ENCODE measurements around the gene GPR25. TPM values are rescaled to one million over a fixed set of nuclear protein-coding genes. Genes with fewer than 3 reads are reported as not detected.

Gene GPR25
- total and polyA plus RNA-seq, 10 of the 15 experiments (the other 5 are each of a cell fraction or from before 2014, with no cell fraction given): not detected

DNA sequence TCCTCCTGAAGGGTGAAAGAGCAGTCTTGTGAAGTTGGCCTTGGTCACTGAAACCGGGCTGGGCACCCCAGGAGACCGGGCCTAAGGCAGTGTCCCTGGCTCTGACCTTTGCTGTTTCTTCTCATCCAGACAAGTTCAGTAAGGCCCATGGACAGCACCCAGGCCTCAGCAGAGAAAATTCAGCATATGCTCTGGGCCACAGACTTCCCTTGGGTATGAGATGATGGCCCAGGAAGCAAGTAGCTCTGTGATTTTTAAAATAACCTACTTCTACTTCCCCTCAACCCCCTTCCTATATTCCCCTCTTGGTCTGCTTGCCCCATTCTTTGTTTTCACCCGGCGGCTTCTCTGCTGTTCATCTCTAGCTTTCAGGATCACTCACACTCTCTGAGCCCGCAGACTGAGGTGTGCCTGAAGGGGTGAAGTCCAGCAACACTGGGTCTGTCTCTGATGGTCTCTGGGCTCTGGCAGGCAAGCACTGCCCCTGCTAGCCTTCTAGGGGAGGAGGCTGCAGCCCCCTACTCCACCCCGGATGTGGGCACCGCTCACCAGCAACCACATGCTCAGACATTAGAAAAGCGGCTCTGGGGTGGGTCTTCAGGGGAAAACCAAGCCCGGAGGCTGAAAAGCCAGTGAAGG, 2.9 kb upstream of the GPR25 start (continued):
- TF ChIP-seq HDAC6 (IDR thresholded peaks at IDR 0.05; ENCODE audit: unreplicated experiment) (no peak), SMARCA5 (IDR thresholded peaks at IDR 0.05) (peak; percentile 93), IKZF2 (IDR thresholded peaks at IDR 0.05) (peak; percentile 74 to 80), RAD21 (IDR thresholded peaks at IDR 0.05; ENCODE audit: insufficient read depth, low read depth, low read length) (0 out of 2 replicates have a peak, but pooled peaks have one; percentile 1), SMAD5 (IDR thresholded peaks at IDR 0.05; ENCODE audit: low read depth) (no peak), POLR2AphosphoS2 (IDR thresholded peaks at IDR 0.05; ENCODE audit: low read depth, low read length) (no peak), CHD1 (IDR thresholded peaks at IDR 0.05; ENCODE audit: low read depth, low read length) (no peak), YBX1 (IDR thresholded peaks at IDR 0.05) (no peak), YY1 (IDR thresholded peaks at IDR 0.05; ENCODE audit: low read depth, low read length) (no peak), EGR1 (IDR thresholded peaks at IDR 0.05; ENCODE audit: borderline replicate concordance in 1 of 2, low read depth in 2 of 2, low read length in 2 of 2) (no peak; a peak in 1 of 3 replicates), SMC3 (IDR thresholded peaks at IDR 0.05; ENCODE audit: borderline replicate concordance, low read length) (peak; percentile 11; the same call in 1 of the 2 replicates), SRF (IDR thresholded peaks at IDR 0.05; ENCODE audit: low read depth in 2 of 2, low read length in 2 of 2) (peak in 1 of 2 experiments; percentile 65; a peak in 2 of 4 replicates), NFXL1 (IDR thresholded peaks at IDR 0.05; ENCODE audit: borderline replicate concordance) (no peak), ZBED1 (IDR thresholded peaks at IDR 0.05; ENCODE audit: borderline replicate concordance) (0 out of 2 replicates have a peak, but pooled peaks have one; percentile 37), SPI1 (IDR thresholded peaks at IDR 0.05; ENCODE audit: borderline replicate concordance, insufficient read depth, low read depth, low read length) (no peak; the same call in none of the 2 replicates), MXI1 (IDR thresholded peaks at IDR 0.05; ENCODE audit: low read depth, low read length) (no peak), TCF3 (IDR thresholded peaks at IDR 0.05; ENCODE audit: borderline replicate concordance, insufficient read depth, low read depth, low read length) (no peak), CREM (IDR thresholded peaks at IDR 0.05; ENCODE audit: low read depth) (peak; percentile 79), TARDBP (IDR thresholded peaks at IDR 0.05; ENCODE audit: borderline replicate concordance) (no peak)
- TF ChIP-seq, protein P1, sequence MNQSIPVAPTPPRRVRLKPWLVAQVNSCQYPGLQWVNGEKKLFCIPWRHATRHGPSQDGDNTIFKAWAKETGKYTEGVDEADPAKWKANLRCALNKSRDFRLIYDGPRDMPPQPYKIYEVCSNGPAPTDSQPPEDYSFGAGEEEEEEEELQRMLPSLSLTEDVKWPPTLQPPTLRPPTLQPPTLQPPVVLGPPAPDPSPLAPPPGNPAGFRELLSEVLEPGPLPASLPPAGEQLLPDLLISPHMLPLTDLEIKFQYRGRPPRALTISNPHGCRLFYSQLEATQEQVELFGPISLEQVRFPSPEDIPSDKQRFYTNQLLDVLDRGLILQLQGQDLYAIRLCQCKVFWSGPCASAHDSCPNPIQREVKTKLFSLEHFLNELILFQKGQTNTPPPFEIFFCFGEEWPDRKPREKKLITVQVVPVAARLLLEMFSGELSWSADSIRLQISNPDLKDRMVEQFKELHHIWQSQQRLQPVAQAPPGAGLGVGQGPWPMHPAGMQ (IDR thresholded peaks at IDR 0.05; ENCODE audit: borderline replicate concordance): no peak
- TF ChIP-seq, protein P2, sequence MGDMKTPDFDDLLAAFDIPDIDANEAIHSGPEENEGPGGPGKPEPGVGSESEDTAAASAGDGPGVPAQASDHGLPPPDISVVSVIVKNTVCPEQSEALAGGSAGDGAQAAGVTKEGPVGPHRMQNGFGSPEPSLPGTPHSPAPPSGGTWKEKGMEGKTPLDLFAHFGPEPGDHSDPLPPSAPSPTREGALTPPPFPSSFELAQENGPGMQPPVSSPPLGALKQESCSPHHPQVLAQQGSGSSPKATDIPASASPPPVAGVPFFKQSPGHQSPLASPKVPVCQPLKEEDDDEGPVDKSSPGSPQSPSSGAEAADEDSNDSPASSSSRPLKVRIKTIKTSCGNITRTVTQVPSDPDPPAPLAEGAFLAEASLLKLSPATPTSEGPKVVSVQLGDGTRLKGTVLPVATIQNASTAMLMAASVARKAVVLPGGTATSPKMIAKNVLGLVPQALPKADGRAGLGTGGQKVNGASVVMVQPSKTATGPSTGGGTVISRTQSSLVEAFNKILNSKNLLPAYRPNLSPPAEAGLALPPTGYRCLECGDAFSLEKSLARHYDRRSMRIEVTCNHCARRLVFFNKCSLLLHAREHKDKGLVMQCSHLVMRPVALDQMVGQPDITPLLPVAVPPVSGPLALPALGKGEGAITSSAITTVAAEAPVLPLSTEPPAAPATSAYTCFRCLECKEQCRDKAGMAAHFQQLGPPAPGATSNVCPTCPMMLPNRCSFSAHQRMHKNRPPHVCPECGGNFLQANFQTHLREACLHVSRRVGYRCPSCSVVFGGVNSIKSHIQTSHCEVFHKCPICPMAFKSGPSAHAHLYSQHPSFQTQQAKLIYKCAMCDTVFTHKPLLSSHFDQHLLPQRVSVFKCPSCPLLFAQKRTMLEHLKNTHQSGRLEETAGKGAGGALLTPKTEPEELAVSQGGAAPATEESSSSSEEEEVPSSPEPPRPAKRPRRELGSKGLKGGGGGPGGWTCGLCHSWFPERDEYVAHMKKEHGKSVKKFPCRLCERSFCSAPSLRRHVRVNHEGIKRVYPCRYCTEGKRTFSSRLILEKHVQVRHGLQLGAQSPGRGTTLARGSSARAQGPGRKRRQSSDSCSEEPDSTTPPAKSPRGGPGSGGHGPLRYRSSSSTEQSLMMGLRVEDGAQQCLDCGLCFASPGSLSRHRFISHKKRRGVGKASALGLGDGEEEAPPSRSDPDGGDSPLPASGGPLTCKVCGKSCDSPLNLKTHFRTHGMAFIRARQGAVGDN (IDR thresholded peaks at IDR 0.05): peak; percentile 90
- TF ChIP-seq, protein P3, sequence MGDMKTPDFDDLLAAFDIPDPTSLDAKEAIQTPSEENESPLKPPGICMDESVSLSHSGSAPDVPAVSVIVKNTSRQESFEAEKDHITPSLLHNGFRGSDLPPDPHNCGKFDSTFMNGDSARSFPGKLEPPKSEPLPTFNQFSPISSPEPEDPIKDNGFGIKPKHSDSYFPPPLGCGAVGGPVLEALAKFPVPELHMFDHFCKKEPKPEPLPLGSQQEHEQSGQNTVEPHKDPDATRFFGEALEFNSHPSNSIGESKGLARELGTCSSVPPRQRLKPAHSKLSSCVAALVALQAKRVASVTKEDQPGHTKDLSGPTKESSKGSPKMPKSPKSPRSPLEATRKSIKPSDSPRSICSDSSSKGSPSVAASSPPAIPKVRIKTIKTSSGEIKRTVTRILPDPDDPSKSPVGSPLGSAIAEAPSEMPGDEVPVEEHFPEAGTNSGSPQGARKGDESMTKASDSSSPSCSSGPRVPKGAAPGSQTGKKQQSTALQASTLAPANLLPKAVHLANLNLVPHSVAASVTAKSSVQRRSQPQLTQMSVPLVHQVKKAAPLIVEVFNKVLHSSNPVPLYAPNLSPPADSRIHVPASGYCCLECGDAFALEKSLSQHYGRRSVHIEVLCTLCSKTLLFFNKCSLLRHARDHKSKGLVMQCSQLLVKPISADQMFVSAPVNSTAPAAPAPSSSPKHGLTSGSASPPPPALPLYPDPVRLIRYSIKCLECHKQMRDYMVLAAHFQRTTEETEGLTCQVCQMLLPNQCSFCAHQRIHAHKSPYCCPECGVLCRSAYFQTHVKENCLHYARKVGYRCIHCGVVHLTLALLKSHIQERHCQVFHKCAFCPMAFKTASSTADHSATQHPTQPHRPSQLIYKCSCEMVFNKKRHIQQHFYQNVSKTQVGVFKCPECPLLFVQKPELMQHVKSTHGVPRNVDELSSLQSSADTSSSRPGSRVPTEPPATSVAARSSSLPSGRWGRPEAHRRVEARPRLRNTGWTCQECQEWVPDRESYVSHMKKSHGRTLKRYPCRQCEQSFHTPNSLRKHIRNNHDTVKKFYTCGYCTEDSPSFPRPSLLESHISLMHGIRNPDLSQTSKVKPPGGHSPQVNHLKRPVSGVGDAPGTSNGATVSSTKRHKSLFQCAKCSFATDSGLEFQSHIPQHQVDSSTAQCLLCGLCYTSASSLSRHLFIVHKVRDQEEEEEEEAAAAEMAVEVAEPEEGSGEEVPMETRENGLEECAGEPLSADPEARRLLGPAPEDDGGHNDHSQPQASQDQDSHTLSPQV (IDR thresholded peaks at IDR 0.05): 0 out of 2 replicates have a peak, but pooled peaks have one; percentile 37
